ENCODE results near the gene SPNS2.

The SPNS2 gene

DNA sequence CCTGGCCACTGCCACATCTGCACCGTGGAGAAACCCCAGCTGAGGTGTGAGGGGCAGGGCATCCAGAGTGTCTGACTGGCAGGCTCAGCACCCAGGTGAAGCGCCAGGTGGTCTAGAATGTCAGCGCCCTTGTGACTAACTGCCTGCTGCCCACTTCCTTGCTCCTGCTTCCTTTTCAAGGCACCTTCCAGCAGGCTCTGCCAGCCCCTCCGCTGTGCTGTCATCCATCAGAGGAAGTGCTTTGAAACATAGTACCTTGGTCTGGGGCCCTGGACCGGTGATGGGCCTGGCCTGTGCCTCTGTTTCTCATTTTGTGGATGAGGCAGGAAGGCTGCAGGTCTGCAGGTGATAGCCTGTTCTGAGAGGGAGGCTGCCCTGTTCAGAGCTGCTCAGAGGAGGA, 5.5 kb downstream of the SPNS2 start:
- no peak for DNase-seq

DNA sequence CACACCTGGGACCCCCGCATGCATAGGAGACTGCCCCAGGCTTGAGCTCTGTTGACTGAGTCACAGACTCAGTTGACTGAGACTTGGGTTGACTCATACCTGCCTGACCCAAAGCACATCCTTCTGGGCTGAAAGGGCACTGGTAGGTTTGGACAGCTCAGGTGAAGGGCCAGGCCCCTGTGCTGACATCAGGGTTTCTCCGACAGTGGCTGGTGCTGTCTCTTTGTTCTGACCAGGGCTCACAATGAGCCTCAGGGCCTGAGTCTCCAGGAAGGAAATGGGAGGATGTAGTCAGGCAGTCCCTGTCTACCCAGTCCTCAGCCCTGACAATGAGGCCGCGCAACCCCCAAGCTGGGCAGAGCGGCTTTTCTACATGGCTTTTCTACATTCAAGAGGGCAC, 6.5 kb downstream of the SPNS2 start:
- DNase-seq = no peak

DNA sequence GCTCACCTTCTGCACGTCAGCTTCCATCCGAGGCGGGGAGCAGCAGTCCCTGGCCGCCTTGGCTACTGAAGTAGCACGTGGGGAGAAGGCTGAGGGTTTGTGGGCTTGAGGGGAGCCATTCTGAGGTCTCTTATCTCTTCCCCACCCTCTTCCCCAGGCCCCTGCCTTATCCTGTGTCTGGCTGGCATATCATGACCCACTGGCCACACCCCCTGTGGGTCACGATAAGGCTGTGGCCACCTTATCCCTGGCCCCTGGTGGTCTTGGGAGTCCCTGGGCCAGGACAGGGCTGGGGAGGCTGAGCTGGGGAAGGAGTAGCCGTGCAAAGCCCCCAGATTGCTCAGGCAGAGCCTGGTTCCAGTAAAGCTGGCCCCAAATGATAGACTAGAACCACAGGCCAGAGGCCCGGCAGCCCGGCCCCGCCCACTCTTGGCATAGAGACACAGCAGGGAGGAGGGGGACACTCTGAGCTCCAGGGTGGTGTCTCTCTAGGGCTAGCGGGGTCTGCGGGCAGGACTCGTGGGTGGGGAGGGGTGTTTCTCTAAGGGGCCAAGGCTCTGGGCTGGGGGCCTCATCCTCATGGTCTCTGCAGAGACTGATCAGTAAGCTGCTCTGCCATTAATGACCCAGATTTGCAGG, 7.6 kb downstream of the SPNS2 start:
- DNase-seq = no peak

- no peak for DNase-seq
Observed at GRCh38 chr17:4506892-4507291, 8.2 kb downstream of the SPNS2 start.

GRCh38 chr17:4507361-4508111, 8.9 kb downstream of the SPNS2 start:
- no peak for DNase-seq

- no peak for DNase-seq
Observed at GRCh38 chr17:4508207-4508606, 9.5 kb downstream of the SPNS2 start.

DNA sequence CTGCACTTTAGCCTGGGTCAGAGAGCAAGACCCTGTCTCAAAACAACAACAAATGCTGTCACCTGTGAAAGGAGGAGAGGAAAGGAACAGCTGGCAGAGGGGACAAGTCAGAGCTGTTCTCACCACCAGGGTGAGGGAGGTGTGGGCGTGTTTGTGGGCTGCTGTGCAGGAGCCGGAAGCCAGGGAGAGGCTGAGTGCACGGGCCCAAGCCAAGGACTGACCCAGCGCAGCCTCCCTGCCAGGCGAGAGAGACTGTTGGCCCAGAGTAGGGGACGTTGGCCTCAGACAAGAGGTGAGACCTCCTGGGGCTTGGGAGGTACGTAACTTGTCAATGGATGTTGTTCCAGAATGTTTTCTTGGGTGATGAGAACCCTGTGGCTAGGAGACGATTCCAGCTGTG, 10.7 kb downstream of the SPNS2 start:
- no peak for DNase-seq

DNA sequence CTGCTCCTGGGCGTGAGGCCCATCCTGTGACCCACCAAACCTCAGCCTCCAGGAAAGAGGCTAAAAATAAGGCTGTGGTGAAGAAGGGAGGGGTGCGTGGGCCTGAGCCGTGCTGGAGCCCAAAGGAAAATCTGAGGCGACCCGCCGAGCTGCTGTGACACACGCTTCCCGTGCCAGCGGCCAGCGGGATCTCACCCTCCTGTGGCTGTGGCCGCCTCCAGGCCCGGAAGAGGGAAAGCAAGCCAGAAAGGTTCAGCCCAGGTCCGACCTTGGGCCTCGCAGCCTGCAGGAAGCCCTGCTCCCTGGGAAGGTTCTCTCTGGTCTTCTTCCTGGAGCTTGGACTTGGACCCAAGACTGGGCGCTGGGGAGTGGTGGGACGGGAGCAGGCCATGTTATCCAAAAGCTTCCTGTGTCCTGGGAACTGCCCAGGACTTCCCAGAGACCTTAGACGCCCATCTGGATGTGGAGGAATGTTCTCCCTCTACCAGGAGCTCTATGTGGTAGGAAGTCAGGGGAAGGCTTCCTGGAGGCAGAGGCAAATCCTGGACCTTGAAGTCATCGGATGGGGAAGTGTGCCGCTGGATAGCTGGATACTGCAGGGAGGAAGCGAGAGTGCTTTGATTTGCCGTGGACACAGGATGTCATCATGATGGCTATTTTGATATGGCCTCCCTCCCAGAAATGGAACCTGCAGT, 11.4 kb downstream of the SPNS2 start:
- no peak for DNase-seq

DNA sequence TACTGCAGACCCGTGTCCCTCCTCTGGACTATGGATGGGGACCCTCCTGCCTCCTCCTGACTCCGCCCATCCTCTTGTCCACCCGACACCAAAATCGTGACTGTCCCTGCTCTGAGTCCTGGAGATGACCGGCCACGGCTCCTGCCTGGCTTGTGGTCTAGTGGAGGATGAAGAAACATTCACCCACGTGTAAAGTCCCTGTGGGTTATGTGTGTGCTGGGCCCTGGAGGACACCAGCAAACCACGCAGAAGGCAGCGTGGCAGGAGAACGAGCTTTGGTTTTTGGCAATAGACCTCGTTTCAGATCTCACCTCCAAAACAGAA, 11.9 kb downstream of the SPNS2 start:
- no peak for DNase-seq

DNA sequence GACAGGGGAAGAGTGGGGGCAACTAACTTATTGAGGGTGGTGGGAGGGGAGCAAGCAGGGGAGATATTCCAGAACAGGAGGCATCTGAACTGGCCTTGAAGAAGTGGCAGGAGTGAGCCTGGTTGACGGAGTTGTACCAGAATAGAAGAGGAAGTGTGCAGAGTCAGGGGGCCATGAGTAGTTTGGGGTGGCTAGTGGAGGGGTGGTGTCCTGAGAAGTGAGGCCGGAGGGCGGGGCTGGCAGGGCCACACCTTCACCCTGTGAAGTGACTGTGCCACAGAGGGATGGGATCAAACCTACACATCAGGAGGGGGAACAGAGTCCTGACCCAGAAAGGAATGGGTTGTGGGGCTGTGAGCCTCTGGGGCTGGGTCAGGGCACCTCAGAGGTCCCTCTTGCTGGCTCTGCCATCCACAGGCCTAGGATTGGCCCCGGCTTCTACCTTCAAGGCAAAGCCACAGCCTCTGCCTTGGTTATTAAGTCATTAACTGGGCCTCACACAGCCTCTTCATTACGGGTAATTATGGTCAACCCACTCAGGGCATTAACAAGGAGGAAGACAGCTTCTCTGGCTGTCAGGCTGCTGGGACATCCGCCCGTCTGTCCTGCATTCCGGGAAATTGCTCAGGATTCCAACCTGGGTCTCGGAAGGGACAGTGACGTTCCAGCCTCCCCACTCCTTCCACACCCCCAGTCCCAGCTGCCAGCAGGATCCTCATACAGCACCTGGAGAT, 12.7 kb downstream of the SPNS2 start:
- no peak for DNase-seq

DNA sequence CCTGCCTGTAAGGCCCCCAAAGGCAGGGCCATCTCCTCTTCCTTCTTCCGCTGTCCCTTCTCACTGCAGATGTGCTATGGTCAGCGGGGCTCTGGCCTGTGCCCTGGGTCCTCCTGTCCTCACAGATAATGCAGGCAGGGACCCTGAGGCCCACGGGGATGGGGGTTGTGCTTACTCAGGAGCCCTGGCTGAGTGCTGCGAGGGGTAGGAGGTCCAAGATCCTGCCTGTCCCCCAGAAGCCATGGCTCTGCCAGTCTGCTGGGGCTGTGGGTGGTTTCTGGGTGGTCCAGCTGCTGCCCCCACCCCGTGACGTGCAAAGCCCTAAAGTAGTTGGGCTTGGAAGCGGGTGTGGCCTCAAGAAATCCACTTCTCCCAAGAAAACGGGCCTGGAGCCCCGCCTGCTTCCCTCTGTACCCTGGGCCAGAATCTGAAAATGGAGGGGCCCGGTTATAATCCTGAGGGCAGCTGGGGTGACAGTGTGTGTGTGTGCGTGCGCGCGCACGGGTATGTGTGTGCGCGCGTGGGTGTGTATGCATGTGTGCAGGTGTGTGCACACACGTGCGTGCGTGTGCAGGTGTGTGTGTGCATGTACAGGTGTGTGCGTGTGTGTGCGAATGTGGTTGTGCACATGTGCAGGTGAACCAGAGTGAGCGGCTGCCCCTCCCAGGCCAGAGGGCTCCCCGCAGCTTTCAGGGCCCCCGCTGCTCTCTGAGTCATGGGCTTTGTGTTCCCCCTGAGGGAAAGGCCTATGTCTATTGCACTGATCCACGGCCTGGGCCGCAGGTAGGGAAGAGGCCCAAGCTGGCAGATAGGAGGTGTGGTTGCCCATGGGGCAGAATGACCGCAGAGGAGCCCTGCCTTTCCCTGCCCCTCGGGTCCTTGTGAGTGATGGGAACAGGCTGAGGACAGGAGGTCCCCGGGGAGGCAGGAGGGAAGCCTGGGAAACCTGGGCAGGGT, 13.8 kb downstream of the SPNS2 start:
- no peak for DNase-seq

GRCh38 chr17:4513113-4514032, 14.7 kb downstream of the SPNS2 start:
- no peak for DNase-seq

DNA sequence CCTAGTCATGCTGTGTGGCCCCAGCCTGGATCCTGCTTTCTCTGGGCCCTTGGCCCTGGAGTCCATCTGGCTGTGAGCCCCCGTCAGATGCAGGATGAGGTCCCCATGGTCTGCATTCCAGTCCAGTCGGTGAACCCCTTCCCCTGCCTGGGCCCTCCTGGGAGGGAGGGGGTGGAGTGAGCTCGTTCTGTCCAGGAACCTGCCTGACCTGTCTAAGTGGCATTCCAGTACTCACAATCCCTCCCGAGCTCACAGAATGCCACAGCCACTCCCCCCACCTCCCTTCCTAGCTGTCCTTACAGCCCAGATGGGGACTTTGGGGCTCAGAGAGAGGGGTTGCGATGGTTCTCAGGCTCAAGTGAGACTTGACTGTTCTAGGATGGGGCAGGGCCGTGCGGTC, 15.5 kb downstream of the SPNS2 start:
- DNase-seq = no peak

- no peak for DNase-seq
Observed at GRCh38 chr17:4514779-4515178, 16.1 kb downstream of the SPNS2 start.

DNA sequence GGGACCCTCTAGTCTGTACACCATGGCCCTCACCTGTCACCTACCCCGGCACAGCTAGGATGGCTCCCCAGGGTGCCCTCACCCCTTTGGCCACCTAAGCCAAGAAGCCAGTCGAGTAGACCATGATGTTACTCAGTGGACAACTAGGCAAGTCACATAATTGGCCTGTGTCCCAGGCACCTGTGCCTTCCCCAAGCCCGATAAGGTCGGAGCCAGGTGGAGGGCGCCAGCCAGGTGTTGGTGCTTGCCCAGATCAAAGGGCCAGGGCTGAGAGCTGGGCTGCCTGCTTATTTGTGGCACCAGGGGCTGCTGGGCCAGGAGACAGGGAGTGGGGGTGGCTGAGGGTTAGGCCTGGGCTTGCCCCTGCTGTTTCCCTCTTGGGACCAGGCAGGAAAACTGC, 16.8 kb downstream of the SPNS2 start:
- no peak for DNase-seq

DNA sequence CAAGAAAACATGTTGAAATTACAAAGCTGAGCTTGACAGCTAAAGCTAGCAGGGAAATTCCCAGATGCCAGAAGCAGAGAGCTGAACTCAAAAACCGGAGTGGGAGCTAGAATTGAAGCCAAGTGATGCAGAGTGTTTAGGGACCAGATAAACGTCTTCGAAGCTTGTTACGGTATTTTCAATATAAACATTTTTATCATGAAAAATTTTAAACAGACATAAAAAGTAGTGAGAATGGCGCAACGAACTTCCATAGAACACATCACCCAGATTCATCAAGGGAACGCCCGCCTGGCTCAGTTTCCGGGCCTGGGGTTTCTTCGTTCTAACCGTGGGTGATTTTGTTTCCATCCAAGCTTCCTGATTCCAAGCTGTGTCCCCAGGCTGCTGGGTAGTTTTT, 18.1 kb downstream of the SPNS2 start:
- peak; percentile 67 for DNase-seq

- no peak for DNase-seq
Observed at GRCh38 chr17:4518901-4519300, 20.2 kb downstream of the SPNS2 start.

- DNase-seq = peak; percentile 60
Observed at GRCh38 chr17:4519361-4519788, 20.7 kb downstream of the SPNS2 start.

GRCh38 chr17:4520060-4520893, 21.6 kb downstream of the SPNS2 start:
- DNase-seq = no peak

GRCh38 chr17:4520894-4521600, 22.4 kb downstream of the SPNS2 start:
- DNase-seq = no peak
